GM12891 (cell line): ENCODE measurements around the gene MED12L.

Experiments
- PAX5 ChIP-seq: IDR thresholded peaks from 2 replicates; pipeline ENCODE4 v1.6.1; 2011; ENCODE audit warnings: low read length, moderate library complexity, mild to moderate bottlenecking; ENCODE audit not compliant: insufficient read depth, severe bottlenecking
- POLR2A ChIP-seq: IDR thresholded peaks from 2 replicates; pipeline ENCODE4 v1.6.1; 2011; ENCODE audit warnings: low read depth, low read length, control low read depth
- POLR2AphosphoS5 ChIP-seq: IDR thresholded peaks from 2 replicates; pipeline ENCODE4 v1.6.1; 2011; ENCODE audit warnings: low read depth, low read length, control low read depth
- TAF1 ChIP-seq: IDR thresholded peaks from 2 replicates; pipeline ENCODE4 v1.6.1; 2011; ENCODE audit warnings: low read depth, low read length, control low read depth

- no peak for TF ChIP-seq TAF1
- no peak for TF ChIP-seq POLR2A
- TF ChIP-seq POLR2AphosphoS5: no peak
- no peak for TF ChIP-seq PAX5
Measured at GRCh38 chr3:151431940-151432339, 346.5 kb downstream of the MED12L start.
